ENCODE measurements around the gene RNF32. TPM values are rescaled to one million over a fixed set of nuclear protein-coding genes. Genes with fewer than 3 reads are reported as not detected.

The RNF32 gene
- total RNA-seq, 2 experiments from 2014 or later = 1.4 to 2.6 TPM

- no peak overlapping the region for H3K4me3 Mint-ChIP-seq
These were observed 16.0 kb downstream of the RNF32 start for GRCh38 chr7:156656598-156656997.

GRCh38 chr7:156657681-156658080, 17.1 kb downstream of the RNF32 start:
- Mint-ChIP-seq H3K27me3 (peaks cover 10% of the 10 kb centered on the region), H3K4me1 (ENCODE audit: low read depth) (no peaks in the 10 kb centered on the region), H3K27ac (no peak overlapping the region), H3K36me3 (no peaks in the 10 kb centered on the region), H3K4me3 (no peak overlapping the region), H3K9me3 (no peaks in the 10 kb centered on the region)
- POLR2A ChIA-PET = no interaction called here
- no peak for DNase-seq
- CTCF ChIA-PET = no interaction called here
- intact Hi-C loops (cut with micrococcal nuclease) = no loop called here

More at GRCh38 chr7:156656598-156656997, 16.0 kb downstream of the RNF32 start:
- H3K27ac Mint-ChIP-seq = no peak overlapping the region
- H3K27me3 Mint-ChIP-seq = peaks cover 17% of the 10 kb centered on the region
- intact Hi-C loops (cut with micrococcal nuclease) = no loop called here
- no peaks in the 10 kb centered on the region for H3K4me1 Mint-ChIP-seq (ENCODE audit: low read depth)
- DNase-seq = no peak
- ChIA-PET CTCF (no interaction called here), POLR2A (no interaction called here)
- no peaks in the 10 kb centered on the region for H3K9me3 Mint-ChIP-seq
- H3K36me3 Mint-ChIP-seq = no peaks in the 10 kb centered on the region

GRCh38 chr7:156659203-156659602, 18.6 kb downstream of the RNF32 start:
- CTCF ChIA-PET = no interaction called here
- POLR2A ChIA-PET = no interaction called here
- H3K36me3 Mint-ChIP-seq = no peaks in the 10 kb centered on the region
- peaks cover 3% of the 10 kb centered on the region for H3K27me3 Mint-ChIP-seq
- no peak for DNase-seq
- no peak overlapping the region for H3K4me3 Mint-ChIP-seq
- no peak overlapping the region for H3K27ac Mint-ChIP-seq
- H3K4me1 Mint-ChIP-seq (ENCODE audit: low read depth) = no peaks in the 10 kb centered on the region
- H3K9me3 Mint-ChIP-seq = no peaks in the 10 kb centered on the region
- intact Hi-C loops (cut with micrococcal nuclease) = no loop called here

GRCh38 chr7:156659961-156660360, 19.4 kb downstream of the RNF32 start:
- CTCF ChIA-PET = no interaction called here
- intact Hi-C loops (cut with micrococcal nuclease) = no loop called here
- Mint-ChIP-seq H3K9me3 (no peaks in the 10 kb centered on the region), H3K36me3 (no peaks in the 10 kb centered on the region), H3K4me1 (ENCODE audit: low read depth) (no peaks in the 10 kb centered on the region), H3K4me3 (no peak overlapping the region), H3K27me3 (no peaks in the 10 kb centered on the region), H3K27ac (no peak overlapping the region)
- POLR2A ChIA-PET = no interaction called here
- DNase-seq = no peak

- no peaks in the 10 kb centered on the region for H3K36me3 Mint-ChIP-seq
- H3K4me3 Mint-ChIP-seq = no peak overlapping the region
- POLR2A ChIA-PET = no interaction called here
- H3K4me1 Mint-ChIP-seq (ENCODE audit: low read depth) = no peaks in the 10 kb centered on the region
- intact Hi-C loops (cut with micrococcal nuclease) = no loop called here
- no peak for DNase-seq
- CTCF ChIA-PET = no interaction called here
- H3K27me3 Mint-ChIP-seq = no peaks in the 10 kb centered on the region
- H3K9me3 Mint-ChIP-seq = no peaks in the 10 kb centered on the region
- H3K27ac Mint-ChIP-seq = no peak overlapping the region
These were observed 21.1 kb downstream of the RNF32 start for GRCh38 chr7:156661637-156662036.

- H3K36me3 Mint-ChIP-seq = no peaks in the 10 kb centered on the region
- ChIA-PET POLR2A (no interaction called here), CTCF (no interaction called here)
- H3K4me3 Mint-ChIP-seq = no peak overlapping the region
- H3K27ac Mint-ChIP-seq = no peak overlapping the region
- intact Hi-C loops (cut with micrococcal nuclease) = no loop called here
- no peak for DNase-seq
- H3K4me1 Mint-ChIP-seq (ENCODE audit: low read depth) = no peaks in the 10 kb centered on the region
- H3K9me3 Mint-ChIP-seq = no peaks in the 10 kb centered on the region
- no peaks in the 10 kb centered on the region for H3K27me3 Mint-ChIP-seq
These were observed 21.7 kb downstream of the RNF32 start for GRCh38 chr7:156662277-156662676.

GRCh38 chr7:156665101-156665500, 24.5 kb downstream of the RNF32 start:
- H3K27me3 Mint-ChIP-seq = no peaks in the 10 kb centered on the region

GRCh38 chr7:156666368-156667109, 26.0 kb downstream of the RNF32 start:
- Mint-ChIP-seq H3K27me3 (no peaks in the 10 kb centered on the region), H3K4me1 (ENCODE audit: low read depth) (no peaks in the 10 kb centered on the region), H3K4me3 (no peak overlapping the region), H3K9me3 (no peaks in the 10 kb centered on the region), H3K36me3 (peaks cover 1% of the 10 kb centered on the region), H3K27ac (no peak overlapping the region)
- no peak for DNase-seq
- CTCF ChIA-PET = no interaction called here
- intact Hi-C loops (cut with micrococcal nuclease) = no loop called here
- POLR2A ChIA-PET = no interaction called here

More at GRCh38 chr7:156665101-156665500, 24.5 kb downstream of the RNF32 start:
- POLR2A ChIA-PET = no interaction called here
- no peak overlapping the region for H3K27ac Mint-ChIP-seq
- CTCF ChIA-PET = interaction anchor here (0.5 kb wide), 1 partner anchor 1295 kb away, joined by 7 read pairs; no protein-coding TSS in a partner anchor
- no peaks in the 10 kb centered on the region for H3K36me3 Mint-ChIP-seq
- no peak for DNase-seq
- no peaks in the 10 kb centered on the region for H3K9me3 Mint-ChIP-seq
- intact Hi-C loops (cut with micrococcal nuclease) = no loop called here
- H3K4me1 Mint-ChIP-seq (ENCODE audit: low read depth) = no peaks in the 10 kb centered on the region
- no peak overlapping the region for H3K4me3 Mint-ChIP-seq

- no peaks in the 10 kb centered on the region for H3K4me1 Mint-ChIP-seq (ENCODE audit: low read depth)
- ChIA-PET POLR2A (no interaction called here), CTCF (no interaction called here)
- H3K36me3 Mint-ChIP-seq = peaks cover 1% of the 10 kb centered on the region
- intact Hi-C loops (cut with micrococcal nuclease) = no loop called here
- no peak for DNase-seq
- H3K27me3 Mint-ChIP-seq = no peaks in the 10 kb centered on the region
- no peak overlapping the region for H3K4me3 Mint-ChIP-seq
- H3K9me3 Mint-ChIP-seq = no peaks in the 10 kb centered on the region
- H3K27ac Mint-ChIP-seq = no peak overlapping the region
These were observed 26.5 kb downstream of the RNF32 start for GRCh38 chr7:156667110-156667426.

- intact Hi-C loops (cut with micrococcal nuclease) = no loop called here
- Mint-ChIP-seq H3K9me3 (no peaks in the 10 kb centered on the region), H3K4me3 (no peak overlapping the region), H3K27me3 (no peaks in the 10 kb centered on the region), H3K36me3 (peaks cover 1% of the 10 kb centered on the region), H3K4me1 (ENCODE audit: low read depth) (no peaks in the 10 kb centered on the region), H3K27ac (no peak overlapping the region)
- POLR2A ChIA-PET = no interaction called here
- no peak for DNase-seq
- CTCF ChIA-PET = no interaction called here
These were observed 27.7 kb downstream of the RNF32 start for GRCh38 chr7:156668130-156668741.

- POLR2A ChIA-PET = no interaction called here
- no peak overlapping the region for H3K27ac Mint-ChIP-seq
- no peaks in the 10 kb centered on the region for H3K9me3 Mint-ChIP-seq
These were observed 28.7 kb downstream of the RNF32 start for GRCh38 chr7:156669035-156669828.

GRCh38 chr7:156673454-156673853, 32.9 kb downstream of the RNF32 start:
- ChIA-PET POLR2A (no interaction called here), CTCF (interaction anchor here (0.7 to 1.6 kb wide), 2 partner anchors 142 to 814 kb away, joined by 3 read pairs; no protein-coding TSS in a partner anchor)
- Mint-ChIP-seq H3K9me3 (no peaks in the 10 kb centered on the region), H3K4me3 (no peak overlapping the region), H3K27me3 (no peaks in the 10 kb centered on the region), H3K27ac (no peak overlapping the region), H3K36me3 (peaks cover 11% of the 10 kb centered on the region), H3K4me1 (ENCODE audit: low read depth) (no peaks in the 10 kb centered on the region)
- DNase-seq = no peak
- intact Hi-C loops (cut with micrococcal nuclease) = no loop called here

More at GRCh38 chr7:156669035-156669828, 28.7 kb downstream of the RNF32 start:
- no peak for DNase-seq
- Mint-ChIP-seq H3K4me1 (ENCODE audit: low read depth) (no peaks in the 10 kb centered on the region), H3K27me3 (no peaks in the 10 kb centered on the region), H3K36me3 (peaks cover 1% of the 10 kb centered on the region), H3K4me3 (no peak overlapping the region)
- CTCF ChIA-PET = no interaction called here
- intact Hi-C loops (cut with micrococcal nuclease) = no loop called here

Measured in activated CD4-positive, alpha-beta memory T cell treated with anti-CD3 and anti-CD28 coated beads for 36 hours (primary cell).